Activated naive CD8-positive, alpha-beta T cell treated with anti-CD3 and anti-CD28 coated beads, Interleukin-2, amount 50 U/mL, for 24 hours (primary cell): Measurements from ENCODE around the gene RDH5.

Experiments
- ATAC-seq: fragments of 150-1000 bp; cut with Tn5 transposase; one replicate; pipeline ENCODE4 v1.10.0; 2021
- DNase-seq: peaks from one replicate; pipeline ENCODE4 v3.0.0; 2021
- H3K27ac Mint-ChIP-seq: one replicate; pipeline ENCODE4 v1.8.0; 2021; ENCODE audit warnings: mild to moderate bottlenecking, mixed read lengths
- H3K27me3 Mint-ChIP-seq: one replicate; pipeline ENCODE4 v1.8.0; 2021; ENCODE audit warnings: mixed read lengths
- H3K36me3 Mint-ChIP-seq: one replicate; pipeline ENCODE4 v1.8.0; 2021; ENCODE audit warnings: low read depth, mixed read lengths
- H3K4me1 Mint-ChIP-seq: one replicate; pipeline ENCODE4 v1.8.0; 2021; ENCODE audit warnings: mixed read lengths
- H3K4me3 Mint-ChIP-seq: one replicate; pipeline ENCODE4 v1.8.0; 2021; ENCODE audit warnings: mild to moderate bottlenecking, moderate library complexity, mixed read lengths
- H3K9me3 Mint-ChIP-seq: one replicate; pipeline ENCODE4 v1.8.0; 2021; ENCODE audit warnings: mixed read lengths

The RDH5 gene

GRCh38 chr12:55715169-55715764 lies 4.9 kb upstream of the RDH5 start:
- ATAC-seq: no peak
- H3K4me1 Mint-ChIP-seq: peaks cover 34% of the 10 kb centered on the region
- no peaks in the 10 kb centered on the region for H3K9me3 Mint-ChIP-seq

GRCh38 chr12:55715833-55716581 lies 4.2 kb upstream of the RDH5 start, which contains the start of gene BLOC1S1:
Gene BLOC1S1 (plus strand): TSS chr12:55716046. CDS start chr12:55716052, 6 bp downstream.
- Mint-ChIP-seq H3K4me1 (peaks cover 34% of the 10 kb centered on the region), H3K27ac (peak within 1 kb of the TSS; percentile 90), H3K4me3 (peak within 1 kb of the TSS; percentile 88), H3K27me3 (peaks cover 4% of the 10 kb centered on the region), H3K9me3 (no peaks in the 10 kb centered on the region), H3K36me3 (peaks cover 5% of the 10 kb centered on the region)
- DNase-seq (peak; percentile 96), ATAC-seq (peak; percentile 92)

More at GRCh38 chr12:55715169-55715764, 4.9 kb upstream of the RDH5 start:
- Mint-ChIP-seq H3K27ac (peak overlapping the region; percentile 90), H3K4me3 (peak overlapping the region; percentile 88), H3K27me3 (peaks cover 4% of the 10 kb centered on the region), H3K36me3 (peaks cover 5% of the 10 kb centered on the region)
- DNase-seq: no peak

- DNase-seq (no peak), ATAC-seq (no peak)
- Mint-ChIP-seq H3K9me3 (no peaks in the 10 kb centered on the region), H3K27ac (peak overlapping the region; percentile 90), H3K4me1 (peaks cover 34% of the 10 kb centered on the region), H3K4me3 (peak overlapping the region; percentile 88), H3K36me3 (peaks cover 5% of the 10 kb centered on the region), H3K27me3 (peaks cover 4% of the 10 kb centered on the region)
Measured at GRCh38 chr12:55716582-55716957, 3.6 kb upstream of the RDH5 start.

GRCh38 chr12:55717011-55718007 lies 2.9 kb upstream of the RDH5 start:
- Mint-ChIP-seq H3K4me1 (peaks cover 34% of the 10 kb centered on the region), H3K4me3 (peak overlapping the region; percentile 88), H3K9me3 (no peaks in the 10 kb centered on the region), H3K27me3 (peaks cover 4% of the 10 kb centered on the region), H3K27ac (peak overlapping the region; percentile 90), H3K36me3 (peaks cover 5% of the 10 kb centered on the region)
- DNase-seq (peak; percentile 33), ATAC-seq (peak; percentile 67)

GRCh38 chr12:55718015-55718414 lies 2.2 kb upstream of the RDH5 start:
- peak overlapping the region; percentile 64 for H3K27ac Mint-ChIP-seq
- no peaks in the 10 kb centered on the region for H3K9me3 Mint-ChIP-seq
- peaks cover 4% of the 10 kb centered on the region for H3K27me3 Mint-ChIP-seq
- peak overlapping the region; percentile 88 for H3K4me3 Mint-ChIP-seq
- peaks cover 34% of the 10 kb centered on the region for H3K4me1 Mint-ChIP-seq
- no peak for ATAC-seq
- no peak for DNase-seq
- H3K36me3 Mint-ChIP-seq: peaks cover 5% of the 10 kb centered on the region

GRCh38 chr12:55718624-55719275 lies 1.4 kb upstream of the RDH5 start:
- Mint-ChIP-seq H3K27me3 (peaks cover 4% of the 10 kb centered on the region), H3K4me1 (peaks cover 34% of the 10 kb centered on the region), H3K27ac (peak overlapping the region; percentile 64), H3K9me3 (no peaks in the 10 kb centered on the region), H3K36me3 (peaks cover 5% of the 10 kb centered on the region), H3K4me3 (no peak overlapping the region)
- DNase-seq (no peak), ATAC-seq (no peak)

- Mint-ChIP-seq H3K4me3 (no peak overlapping the region), H3K36me3 (peaks cover 5% of the 10 kb centered on the region), H3K4me1 (peaks cover 34% of the 10 kb centered on the region), H3K9me3 (no peaks in the 10 kb centered on the region), H3K27me3 (peaks cover 4% of the 10 kb centered on the region), H3K27ac (no peak overlapping the region)
- no peak for ATAC-seq
- no peak for DNase-seq
Measured at GRCh38 chr12:55719371-55719770, 822 bp upstream of the RDH5 start.

GRCh38 chr12:55720894-55721444 lies 776 bp downstream of the RDH5 start:
- H3K27ac Mint-ChIP-seq: no peak overlapping the region
- H3K4me1 Mint-ChIP-seq: peaks cover 27% of the 10 kb centered on the region
- H3K4me3 Mint-ChIP-seq: no peak overlapping the region
- no peak for ATAC-seq
- H3K27me3 Mint-ChIP-seq: peaks cover 1% of the 10 kb centered on the region
- peaks cover 2% of the 10 kb centered on the region for H3K36me3 Mint-ChIP-seq
- H3K9me3 Mint-ChIP-seq: no peaks in the 10 kb centered on the region
- no peak for DNase-seq

- Mint-ChIP-seq H3K36me3 (peaks cover 3% of the 10 kb centered on the region), H3K4me1 (peaks cover 24% of the 10 kb centered on the region), H3K9me3 (no peaks in the 10 kb centered on the region), H3K4me3 (no peak overlapping the region), H3K27me3 (no peaks in the 10 kb centered on the region), H3K27ac (no peak overlapping the region)
- ATAC-seq: no peak
- no peak for DNase-seq
Measured at GRCh38 chr12:55721601-55722213, 1.5 kb downstream of the RDH5 start.

- DNase-seq (no peak), ATAC-seq (no peak)
- no peak overlapping the region for H3K27ac Mint-ChIP-seq
- peaks cover 24% of the 10 kb centered on the region for H3K4me1 Mint-ChIP-seq
- no peaks in the 10 kb centered on the region for H3K27me3 Mint-ChIP-seq
- no peak overlapping the region for H3K4me3 Mint-ChIP-seq
- H3K9me3 Mint-ChIP-seq: no peaks in the 10 kb centered on the region
- H3K36me3 Mint-ChIP-seq: peaks cover 3% of the 10 kb centered on the region
Measured at GRCh38 chr12:55722948-55723347, 2.8 kb downstream of the RDH5 start.

GRCh38 chr12:55723516-55724225 lies 3.5 kb downstream of the RDH5 start:
- no peak overlapping the region for H3K27ac Mint-ChIP-seq

GRCh38 chr12:55724226-55724939 lies 4.2 kb downstream of the RDH5 start:
- Mint-ChIP-seq H3K27me3 (no peaks in the 10 kb centered on the region), H3K27ac (no peak overlapping the region), H3K36me3 (peaks cover 3% of the 10 kb centered on the region), H3K4me3 (no peak overlapping the region), H3K9me3 (no peaks in the 10 kb centered on the region), H3K4me1 (peaks cover 20% of the 10 kb centered on the region)
- ATAC-seq (no peak), DNase-seq (peak; percentile 74)

More at GRCh38 chr12:55723516-55724225, 3.5 kb downstream of the RDH5 start:
- Mint-ChIP-seq H3K9me3 (no peaks in the 10 kb centered on the region), H3K4me3 (no peak overlapping the region), H3K4me1 (peaks cover 20% of the 10 kb centered on the region), H3K36me3 (peaks cover 3% of the 10 kb centered on the region), H3K27me3 (no peaks in the 10 kb centered on the region)
- DNase-seq: no peak
- no peak for ATAC-seq
